Adrenal gland (tissue), 12 donors: Measurements from ENCODE around the gene ALDH1A1. TPM values are rescaled to one million over a fixed set of nuclear protein-coding genes. Genes with fewer than 3 reads are reported as not detected.

ENCODE experiments used
- DNase-seq, 7 donors: peaks; one replicate each; pipeline ENCODE4 v3.0.0-alpha.2; 2019 to 2020
- H3K27ac ChIP-seq, 5 donors: fragments of 200-600 bp; sonication (generic) in 4 of 5; 1 replicate in 3 of 5; 2 replicates in 2 of 5; pipeline versions ENCODE4 v1.5.1 to v1.8.0; 2016 to 2020; ENCODE audit warnings: mild to moderate bottlenecking in 1 of 5
- H3K27me3 ChIP-seq: fragments of 200-600 bp; 2 replicates; pipeline ENCODE4 v1.8.0; 2021
- H3K36me3 ChIP-seq, 2 donors: fragments of 200-600 bp; replicated peaks in 1 of 2; 1 replicate in 1 of 2; 2 replicates in 1 of 2; pipeline versions ENCODE4 v1.5.1 to v1.8.0; 2018 to 2022
- H3K4me1 ChIP-seq, 2 donors: fragments of 200-600 bp; replicated peaks in 1 of 2; 1 replicate in 1 of 2; 2 replicates in 1 of 2; pipeline versions ENCODE4 v1.5.1 to v1.8.0; 2018 to 2021
- H3K4me3 ChIP-seq, 4 donors: fragments of 200-600 bp; sonication (generic) in 3 of 4; one replicate each; pipeline ENCODE4 v1.5.1; 2016 to 2018
- H3K9me3 ChIP-seq, 3 donors: fragments of 200-600 bp; sonication (generic) in 1 of 3; replicated peaks in 1 of 3; 1 replicate in 2 of 3; 2 replicates in 1 of 3; pipeline versions ENCODE4 v1.5.1 to v1.8.0; 2016 to 2021
- CTCF ChIP-seq, 6 experiments: fragments of 450-650 bp in 4 of 6; fragments of 200-600 bp in 2 of 6; sonication (generic) in 1 of 6; IDR thresholded peaks; 1 replicate in 5 of 6; 2 replicates in 1 of 6; pipeline versions ENCODE4 v1.5.1 to v1.8.0; 2016 to 2021; ENCODE audit warnings: antibody characterized with exemption in 6 of 6, mild to moderate bottlenecking in 2 of 6, moderate library complexity in 1 of 6
- POLR2A ChIP-seq, 2 donors: fragments of 450-650 bp; IDR thresholded peaks; one replicate each; pipeline ENCODE4 v1.6.1; 2017; ENCODE audit warnings: antibody characterized with exemption in 2 of 2, mild to moderate bottlenecking in 2 of 2, moderate library complexity in 1 of 2
- WGBS, 4 donors: extraction: QIAGEN DNeasy Blood & Tissue Kit in 2 of 4; methylation state at CpG; one replicate each; pipeline versions ENCODE4 v1.1.5 to v1.1.7; 2013 to 2017; 5-methylcytosine and 5-hydroxymethylcytosine counted together
- intact Hi-C, 2 donors: fragments of 100-400 bp; cut with DNase I; formaldehyde crosslinking; loops; one replicate each; pipeline versions ENCODE4 v1.14.1 to v1.15.0; 2022 to 2023
- polyA plus RNA-seq, 3 donors: library from polyadenylated mRNA; stranded (reverse); fragments of 200-250 nt in 2 of 3; fragments of 350-450 nt in 1 of 3; fragmentation: Illumina TruSeq in 1 of 3; extraction: RNeasy Lipid Tissue Mini Kit (QIAGEN cat#74804) in 1 of 3; gene quantifications; one replicate each; pipeline ENCODE4 v1.2.3, GENCODE V29; 2013 to 2014
- total RNA-seq, 9 donors: library from RNA; depleted of rRNA in 4 of 9; stranded (reverse); fragments of >200 nt in 4 of 9; fragments of 120-200 nt in 1 of 9; fragmentation: NEBNext Ultra II Directional in 1 of 9; extraction: Animal tissue kit (Norgen Biotek cat#: 25700) in 1 of 9; gene quantifications; one replicate each; pipeline versions ENCODE4 v1.1.0 to v1.2.4, GENCODE V29; 2013 to 2023
- donor health status: healthy with polysubstance abuse.
- donor health status: Bipolar disorder and iron deficiency.
- donor health status: DM: yes; HTN: yes; CAD: no.
- donor health status: DM: no; HTN: no; CAD: no.
- donor health status: DM: no; HTN: no; CAD: no.
- donor health status: DM: yes; HTN: yes; CAD: no.

ALDH1A1 gene
- total and polyA plus RNA-seq, 12 donors: 88.7 to 345 (median 186) TPM

DNA sequence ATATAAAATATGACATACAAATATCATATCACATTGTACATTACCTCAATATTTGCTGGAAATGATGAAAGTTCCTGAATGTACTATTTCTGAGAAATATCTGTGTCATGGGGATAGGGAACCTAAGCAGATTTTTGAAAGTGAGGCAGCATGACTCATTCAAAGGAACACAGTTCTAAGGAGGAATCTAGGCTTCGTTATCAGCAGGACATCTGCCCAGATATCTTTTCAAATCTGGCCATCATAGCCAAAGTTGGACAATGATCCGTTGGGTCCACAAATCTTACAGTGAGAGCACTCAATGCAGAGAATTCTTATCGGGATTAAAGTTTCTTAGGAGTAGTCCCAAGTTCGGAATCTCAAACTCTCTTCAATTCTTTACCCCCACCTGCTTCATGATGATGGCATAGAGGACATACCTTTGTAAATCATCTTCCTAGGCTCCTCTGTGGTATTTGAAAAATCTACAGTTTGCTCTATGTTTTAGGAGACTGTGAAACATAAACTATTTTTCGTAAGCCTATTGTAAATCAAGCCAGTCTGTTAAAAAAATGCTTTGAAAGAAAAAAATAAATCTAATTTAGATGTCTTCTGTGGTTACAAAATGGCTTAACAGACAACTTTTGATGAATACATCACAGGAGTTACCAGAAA is 29.4 kb upstream of the ALDH1A1 start:
- Histone ChIP-seq H3K27me3 (no peaks in the 10 kb centered on the region), H3K4me3 (no peak overlapping the region), H3K4me1 (no peaks in the 10 kb centered on the region), H3K27ac (no peak overlapping the region), H3K36me3 (no peaks in the 10 kb centered on the region), H3K9me3 (no peaks in the 10 kb centered on the region)
- intact Hi-C loops: no loop called here
- no peak for DNase-seq
- WGBS, 4 donors: 82 to 90% (median 84%) methylated on average over 5 of the region's 5 CpGs
- TF ChIP-seq CTCF (IDR thresholded peaks at IDR 0.05) (no peak), POLR2A (IDR thresholded peaks at IDR 0.05) (no peak)

- Histone ChIP-seq H3K4me1 (no peaks in the 10 kb centered on the region), H3K36me3 (no peaks in the 10 kb centered on the region), H3K27me3 (no peaks in the 10 kb centered on the region), H3K4me3 (no peak overlapping the region), H3K27ac (no peak overlapping the region), H3K9me3 (no peaks in the 10 kb centered on the region)
- intact Hi-C loops: no loop called here
- DNase-seq: no peak
- 89 to 93% (median 91%) methylated on average over 5 of the region's 5 CpGs for WGBS, 4 donors
- TF ChIP-seq POLR2A (IDR thresholded peaks at IDR 0.05): no peak
- TF ChIP-seq CTCF (IDR thresholded peaks at IDR 0.05): no peak
Measured at GRCh38 chr9:72981433-72981832, 28.6 kb upstream of the ALDH1A1 start.

DNA sequence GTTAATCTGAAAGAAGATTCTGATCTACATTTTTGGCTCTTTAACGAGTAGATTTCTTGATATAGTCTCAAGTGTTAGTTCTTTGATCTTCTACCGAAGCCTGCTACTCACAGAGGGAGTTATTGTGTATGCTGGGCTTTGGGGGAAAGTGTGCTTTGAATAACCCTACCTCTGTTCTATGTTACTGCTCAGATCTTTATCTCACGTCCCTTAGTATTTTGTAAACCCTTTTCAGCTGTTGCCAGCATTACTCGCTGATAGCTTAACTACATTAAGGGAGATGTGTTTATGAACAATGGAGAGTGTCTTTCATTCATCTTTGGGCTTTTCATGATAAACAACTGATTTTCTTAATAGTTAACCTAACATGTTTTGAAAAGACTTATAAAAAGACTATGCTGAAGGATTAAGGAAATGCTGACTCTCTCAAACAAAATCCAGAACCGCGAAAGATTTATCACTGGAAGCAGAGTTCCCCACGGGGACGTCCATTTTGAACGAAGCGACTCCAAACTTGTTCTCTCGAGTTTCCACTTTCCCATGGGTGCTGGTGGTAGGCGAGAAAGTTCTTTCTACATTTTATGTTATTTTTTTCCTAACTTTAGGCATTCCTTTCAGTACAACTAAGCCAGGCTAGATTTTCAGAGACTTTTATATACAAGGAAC is 27.9 kb upstream of the ALDH1A1 start:
- intact Hi-C loops: no loop called here
- Histone ChIP-seq H3K27me3 (no peaks in the 10 kb centered on the region), H3K4me3 (no peak overlapping the region), H3K4me1 (no peaks in the 10 kb centered on the region), H3K27ac (no peak overlapping the region), H3K36me3 (no peaks in the 10 kb centered on the region), H3K9me3 (no peaks in the 10 kb centered on the region)
- no peak for TF ChIP-seq CTCF (IDR thresholded peaks at IDR 0.05)
- TF ChIP-seq POLR2A (IDR thresholded peaks at IDR 0.05): no peak
- 80 to 84% (median 83%) methylated on average over 12 of the region's 12 CpGs for WGBS, 4 donors
- no peak for DNase-seq

GRCh38 chr9:72980183-72980582 is 27.3 kb upstream of the ALDH1A1 start:
- H3K36me3 ChIP-seq: no peaks in the 10 kb centered on the region
- no peak for DNase-seq
- intact Hi-C loops: no loop called here
- H3K27me3 ChIP-seq: no peaks in the 10 kb centered on the region
- TF ChIP-seq POLR2A (IDR thresholded peaks at IDR 0.05) (no peak), CTCF (IDR thresholded peaks at IDR 0.05) (no peak)
- no peaks in the 10 kb centered on the region for H3K9me3 ChIP-seq
- H3K4me3 ChIP-seq: no peak overlapping the region
- 95 to 99% (median 96%) methylated on average over 2 of the region's 2 CpGs for WGBS, 4 donors
- H3K4me1 ChIP-seq: no peaks in the 10 kb centered on the region
- H3K27ac ChIP-seq: no peak overlapping the region
